Measurements from ENCODE around the gene KLF18.
"Not testable (repeated sequence)": the region's sequence is repeated elsewhere in the genome, so short reads cannot be mapped to it uniquely, and the experiment has no call there.

Gene KLF18

DNA sequence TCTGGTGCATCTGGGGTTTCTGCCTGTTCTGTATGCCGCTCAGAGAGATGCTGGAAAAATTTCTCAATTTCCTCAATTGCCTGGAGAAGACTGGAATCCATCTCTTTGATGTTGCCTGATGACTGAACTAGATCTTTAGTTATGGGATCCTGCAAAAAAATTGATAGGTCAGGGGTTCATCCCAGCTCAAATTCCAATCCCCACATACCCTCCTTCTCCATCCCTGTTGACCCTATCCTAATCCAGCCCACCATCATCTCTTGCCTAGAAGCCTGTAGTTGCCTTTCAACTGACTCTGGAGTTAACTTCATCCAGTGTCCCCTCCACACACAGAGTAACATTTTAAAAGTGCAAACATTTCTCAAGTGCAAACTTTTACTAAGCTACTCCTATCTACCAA lies at the start of gene KLF18:
KLF18 (minus strand) TSS at position 101 of the 400 bp plus-strand sequence; CDS start at position 101, 0 bp downstream.
- DNase-seq, result no peak

DNA sequence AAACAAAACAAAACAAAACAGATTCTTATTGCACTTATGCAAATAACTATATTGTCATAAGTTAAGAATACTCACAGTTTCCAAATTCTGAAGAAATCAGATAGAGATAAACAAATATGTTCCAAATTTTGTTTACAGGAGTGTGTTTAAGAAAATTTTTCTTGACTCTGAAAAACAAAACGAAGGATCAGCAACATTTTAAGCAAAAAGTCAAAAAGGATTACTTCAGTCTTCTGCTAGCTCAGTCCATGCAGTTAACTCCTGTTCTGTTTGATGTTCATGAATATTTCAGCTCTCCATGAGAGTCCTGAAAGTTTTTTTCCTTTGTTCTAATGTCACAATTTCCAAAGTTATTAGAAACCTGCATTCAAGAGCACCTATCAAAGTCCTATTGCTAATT lies 33.2 kb upstream of the KLF18 start:
- no peak for DNase-seq

DNA sequence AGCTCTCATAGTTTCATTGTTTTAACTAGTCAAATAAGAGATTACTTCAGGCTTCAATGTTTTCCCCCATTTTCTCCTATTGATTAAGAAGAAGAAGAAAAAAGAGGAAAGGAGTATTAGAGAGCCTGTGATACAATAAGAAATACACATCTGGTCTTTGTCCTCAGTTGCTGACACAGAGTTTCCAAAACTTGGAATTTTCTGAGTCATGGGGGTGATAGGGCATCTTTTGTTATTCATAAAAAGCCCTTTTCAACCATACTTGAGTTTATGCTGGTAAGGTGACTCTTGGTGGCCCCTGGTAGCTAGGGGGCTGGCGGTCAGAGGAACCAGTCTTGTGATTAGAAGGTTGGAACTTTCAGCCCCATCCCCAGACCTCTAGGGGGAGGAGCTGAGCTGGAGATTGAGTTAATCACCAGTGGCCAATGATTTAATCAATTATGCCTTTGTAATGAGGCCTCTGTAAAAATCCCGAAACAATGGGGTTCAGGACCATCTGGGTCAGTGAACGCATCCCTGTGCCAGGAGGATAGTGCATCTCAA lies 28.9 kb upstream of the KLF18 start:
- no peak for DNase-seq

DNA sequence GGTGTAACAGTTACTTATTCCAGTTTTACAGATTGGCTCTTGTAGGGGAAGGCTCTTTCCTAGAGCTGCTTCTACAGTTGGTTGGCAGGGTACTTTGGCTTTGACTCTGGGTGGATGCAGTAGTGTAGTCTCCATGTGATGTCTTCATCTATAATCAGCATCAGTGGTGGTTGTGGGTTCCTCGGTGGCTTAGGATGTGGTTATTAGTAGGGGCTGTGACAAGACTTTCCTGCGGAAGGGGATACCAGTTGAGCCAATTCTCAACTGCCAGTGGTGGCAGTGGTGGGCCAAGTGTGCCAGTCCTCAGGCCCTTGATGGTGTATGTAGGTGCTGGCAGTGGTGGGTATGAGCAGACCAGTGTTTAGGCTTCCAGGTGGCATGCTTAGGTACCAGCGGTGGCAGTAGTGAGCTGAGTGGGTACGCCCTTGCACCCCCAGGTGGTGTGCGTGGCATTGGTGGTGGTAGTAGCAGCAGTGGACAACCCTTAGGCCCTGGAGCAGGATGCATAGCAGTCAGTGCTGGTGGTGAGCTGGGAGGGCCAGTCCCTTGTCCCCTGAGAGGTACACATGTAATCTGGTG lies 27.2 kb upstream of the KLF18 start:
- no peak for DNase-seq

DNA sequence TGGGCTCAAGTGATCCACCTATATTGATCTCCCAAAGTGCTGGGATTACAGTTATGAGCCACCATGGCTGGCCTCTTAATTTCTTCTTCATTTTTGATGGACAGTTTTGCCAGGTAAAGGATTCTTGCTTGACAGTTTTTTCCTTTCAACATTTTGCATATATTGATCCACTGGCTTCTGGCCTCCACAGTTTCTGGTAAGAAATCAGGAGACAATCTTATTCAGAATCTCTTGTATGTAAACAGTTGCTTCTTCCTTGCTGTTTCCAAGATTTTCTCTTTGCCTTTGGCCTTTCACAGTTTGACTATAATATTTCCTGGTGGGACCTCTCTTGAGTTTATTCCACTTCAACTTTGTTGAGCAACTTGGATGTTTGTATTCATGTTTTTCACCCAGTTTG lies 20.1 kb upstream of the KLF18 start:
- DNase-seq, result no peak

DNA sequence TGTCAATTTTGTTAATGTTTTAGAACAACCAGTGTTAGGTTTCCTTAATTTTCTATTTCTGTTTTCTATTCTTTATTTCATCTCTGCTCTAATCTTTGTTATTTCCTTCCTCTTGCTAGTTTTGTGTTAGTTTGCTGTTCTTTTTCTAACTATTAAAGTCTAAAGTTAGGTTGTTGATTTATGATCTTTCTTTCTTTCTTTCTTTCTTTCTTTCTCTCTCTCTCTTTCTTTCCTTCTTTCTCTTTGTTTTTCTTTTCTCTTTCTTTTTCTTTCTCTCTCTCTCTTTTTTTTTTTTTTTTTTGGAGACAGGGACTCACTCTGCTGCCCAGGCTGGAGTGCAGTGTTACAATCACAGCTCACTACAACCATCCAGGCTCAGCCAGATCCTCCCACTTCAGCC lies 17.4 kb upstream of the KLF18 start:
- no peak for DNase-seq

DNA sequence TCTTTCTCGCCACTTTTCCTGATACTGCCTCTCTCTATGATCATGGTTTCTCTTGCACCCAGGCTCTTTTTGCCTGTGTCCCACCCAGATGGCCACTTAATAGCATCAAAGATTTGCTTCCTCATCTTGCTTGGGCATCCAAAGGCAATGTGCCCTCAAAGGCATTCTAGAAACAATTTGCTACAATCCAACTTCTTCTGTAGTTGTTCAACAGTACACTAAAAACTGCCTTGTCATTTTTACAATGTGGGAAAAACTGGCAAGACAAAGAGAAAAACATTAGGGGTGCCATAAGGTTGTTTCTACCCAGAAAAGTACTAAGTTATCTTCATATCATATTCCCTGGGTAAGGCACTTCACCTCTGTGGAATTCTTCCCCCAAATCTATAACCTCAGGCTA lies 16.5 kb upstream of the KLF18 start:
- DNase-seq, result no peak

DNA sequence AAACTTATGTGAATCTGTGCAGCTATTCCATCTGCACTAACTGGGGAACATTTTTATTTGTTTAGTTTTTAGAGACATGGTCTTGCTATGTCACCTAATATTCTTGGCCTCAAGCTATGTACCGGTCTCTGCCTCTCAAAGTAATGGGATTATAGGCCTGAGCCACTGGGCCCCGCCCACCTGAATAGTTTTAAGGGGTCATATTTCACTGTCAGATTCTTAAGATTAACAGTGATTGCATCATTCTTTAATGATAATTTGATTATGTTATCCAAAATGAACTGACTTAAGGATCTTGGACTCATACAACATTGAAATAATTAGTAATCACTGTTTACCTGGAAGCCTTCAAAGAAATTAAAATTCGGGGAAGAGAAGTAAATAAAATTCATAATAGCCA lies 12.6 kb upstream of the KLF18 start:
- DNase-seq, result no peak

DNA sequence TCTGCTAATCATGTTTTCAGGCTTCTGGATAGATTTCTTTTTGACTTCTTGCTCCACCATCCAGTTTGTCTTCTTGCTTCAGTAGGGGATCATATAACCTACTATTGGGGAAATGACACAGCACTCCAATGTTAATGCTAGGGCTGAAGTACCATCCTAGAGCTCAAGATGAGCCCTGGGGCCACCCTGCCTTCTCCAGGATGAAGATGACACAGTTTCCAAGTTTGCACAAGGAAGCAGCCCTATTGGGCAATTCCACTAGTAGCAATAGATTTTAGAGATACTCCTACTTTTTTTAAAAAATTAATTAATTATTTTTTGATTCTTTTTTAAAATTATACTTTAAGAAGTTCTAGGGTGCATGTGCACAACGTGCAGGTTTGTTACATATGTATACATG lies 11.3 kb upstream of the KLF18 start:
- DNase-seq, result no peak

DNA sequence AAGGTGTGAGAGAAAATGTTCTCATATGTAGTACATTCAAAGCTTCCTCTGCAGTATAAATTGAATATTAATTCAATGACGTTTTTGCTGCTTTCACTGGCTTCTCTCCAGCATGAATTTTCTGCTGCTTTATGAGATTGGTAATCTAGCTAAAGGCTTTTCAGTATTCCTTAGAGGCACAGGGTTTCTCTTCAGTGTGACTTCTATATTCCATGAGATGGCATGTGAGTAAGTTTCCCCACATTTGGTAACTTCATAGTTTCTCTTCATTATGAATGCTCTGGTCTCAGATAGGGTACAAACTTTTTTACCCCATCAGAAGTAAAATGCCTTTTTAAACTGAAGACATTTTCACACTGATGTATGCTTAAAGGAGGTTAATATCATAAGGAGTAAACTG lies 10.4 kb upstream of the KLF18 start:
- no peak for DNase-seq

DNA sequence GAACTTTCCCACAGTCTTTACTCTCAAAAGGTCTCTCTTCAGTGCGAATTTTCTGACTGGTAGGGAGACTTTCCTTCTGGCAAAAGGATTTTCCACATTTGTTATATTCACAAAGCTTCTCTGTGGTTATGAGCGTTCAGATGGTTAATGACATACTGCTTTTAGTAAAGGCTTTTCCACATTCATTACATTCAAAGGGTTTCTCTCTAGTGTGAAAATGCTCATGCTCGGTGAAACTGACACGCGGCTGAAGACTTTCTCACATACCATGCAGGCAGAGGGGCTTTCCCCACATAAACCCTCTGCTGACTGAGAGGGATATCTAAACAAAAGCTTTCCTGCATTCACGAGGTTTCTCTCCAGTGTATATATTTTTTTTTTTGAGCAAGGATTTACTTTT lies 9.9 kb upstream of the KLF18 start:
- DNase-seq, result no peak

DNA sequence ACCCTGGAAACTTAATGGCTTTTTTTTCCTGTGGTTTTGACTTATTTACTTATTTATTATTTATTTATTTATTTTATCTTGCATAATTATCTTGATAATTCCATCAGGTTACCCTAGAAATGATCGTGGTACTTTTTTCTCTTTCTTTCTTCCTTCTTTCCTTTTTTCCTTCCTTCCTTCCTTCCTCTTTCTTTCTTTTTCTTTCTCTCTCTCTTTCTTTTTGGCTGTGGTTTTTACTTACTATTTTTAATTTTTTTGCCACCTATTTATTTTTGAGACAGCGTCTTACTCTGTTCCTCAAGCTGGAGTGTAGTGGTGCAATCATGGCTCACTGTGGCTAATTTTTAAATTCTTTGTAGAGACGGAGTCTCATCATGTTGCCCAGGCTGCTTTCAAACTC lies 6.2 kb upstream of the KLF18 start:
- DNase-seq, result no peak

DNA sequence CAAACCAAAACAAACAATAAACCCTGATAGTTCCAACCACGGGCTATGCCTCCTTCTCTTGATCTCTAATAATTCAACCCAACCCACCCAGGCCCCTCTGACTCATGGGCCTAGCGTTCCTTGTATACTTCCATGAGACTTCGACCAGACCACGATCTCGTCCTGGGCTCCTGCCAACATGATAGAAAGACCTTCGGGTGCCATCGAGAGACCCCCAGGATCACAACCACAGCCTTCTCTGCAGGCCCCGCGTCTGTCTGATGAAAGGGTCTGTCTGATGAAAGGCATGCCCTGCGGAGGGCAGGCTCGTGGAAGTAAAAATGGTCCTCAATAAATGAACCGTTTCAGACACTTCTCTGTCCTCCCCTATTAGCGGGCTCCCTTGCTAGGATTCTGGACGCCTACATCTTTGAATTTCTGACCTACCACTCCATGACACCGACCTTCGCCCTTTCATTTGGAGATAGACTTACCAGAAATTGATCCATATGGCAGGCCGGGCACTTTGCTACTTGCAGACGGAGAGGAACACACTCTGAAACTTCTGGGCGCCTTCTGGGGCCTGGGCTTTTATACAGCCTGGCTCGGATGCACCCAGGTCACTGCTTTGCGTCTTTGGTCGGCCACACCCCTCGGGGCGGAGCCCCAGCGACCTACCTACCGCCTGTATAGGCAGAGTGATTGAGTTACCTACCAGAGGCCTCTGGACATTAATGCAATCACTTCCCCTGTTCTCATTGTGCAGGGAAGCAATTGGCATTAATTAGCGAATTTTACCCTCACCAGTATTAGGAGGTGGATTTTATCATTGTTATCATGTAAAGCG lies 5.3 kb upstream of the KLF18 start:
- DNase-seq, result no peak

DNA sequence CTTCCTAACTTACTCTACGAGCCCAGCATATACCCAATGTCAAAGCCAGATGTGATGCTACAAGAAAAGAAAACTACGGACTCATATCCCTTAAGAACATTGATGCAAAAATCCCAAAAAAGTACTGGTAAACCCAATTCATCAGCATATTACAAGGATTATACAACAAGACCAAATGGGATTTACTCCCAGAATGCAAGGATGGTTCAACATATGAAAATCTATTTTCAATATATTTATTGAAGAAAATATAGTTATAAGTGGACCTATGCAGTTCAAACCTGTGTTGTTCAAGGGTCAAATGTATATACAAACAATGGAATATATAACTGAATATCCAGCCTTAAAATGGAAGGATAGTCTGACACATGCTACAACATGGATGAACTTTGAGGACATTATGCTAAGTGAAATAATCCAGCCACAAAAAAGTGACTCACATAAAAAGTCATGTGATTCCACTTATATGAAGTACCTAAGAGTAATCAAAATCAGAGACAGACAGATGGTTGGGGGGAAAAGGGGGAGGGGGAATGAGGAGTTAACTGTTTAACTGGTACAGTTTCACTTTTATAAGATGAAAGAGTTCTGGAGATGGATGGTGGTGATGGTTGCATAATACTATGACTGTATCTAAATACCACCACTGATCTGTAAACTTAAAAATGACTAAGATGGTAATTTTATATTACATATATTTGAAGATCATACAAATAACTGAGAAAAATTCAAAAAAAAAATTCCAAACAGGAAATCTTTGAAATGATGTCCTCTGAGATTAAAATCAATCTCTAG lies 3.7 kb upstream of the KLF18 start:
- DNase-seq, result no peak

DNA sequence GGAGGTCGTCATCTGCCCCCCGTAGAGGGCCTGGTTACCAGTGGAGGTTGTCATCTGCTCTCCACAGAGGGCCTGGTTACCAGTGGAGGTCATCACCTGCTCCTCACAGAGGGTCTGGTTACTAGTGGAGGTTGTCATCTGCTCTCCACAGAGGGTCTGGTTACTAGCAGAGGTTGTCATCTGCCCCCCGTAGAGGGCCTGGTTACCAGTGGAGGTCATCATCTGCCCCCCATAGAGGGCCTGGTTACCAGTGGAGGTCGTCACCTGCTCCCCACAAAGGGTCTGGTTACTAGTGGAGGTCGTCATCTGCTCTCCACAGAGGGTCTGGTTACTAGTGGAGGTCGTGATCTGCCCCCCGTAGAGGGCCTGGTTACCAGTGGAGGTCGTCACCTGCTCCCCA lies 1.9 kb downstream of the KLF18 start:
- DNase-seq, result not testable (repeated sequence)

DNA sequence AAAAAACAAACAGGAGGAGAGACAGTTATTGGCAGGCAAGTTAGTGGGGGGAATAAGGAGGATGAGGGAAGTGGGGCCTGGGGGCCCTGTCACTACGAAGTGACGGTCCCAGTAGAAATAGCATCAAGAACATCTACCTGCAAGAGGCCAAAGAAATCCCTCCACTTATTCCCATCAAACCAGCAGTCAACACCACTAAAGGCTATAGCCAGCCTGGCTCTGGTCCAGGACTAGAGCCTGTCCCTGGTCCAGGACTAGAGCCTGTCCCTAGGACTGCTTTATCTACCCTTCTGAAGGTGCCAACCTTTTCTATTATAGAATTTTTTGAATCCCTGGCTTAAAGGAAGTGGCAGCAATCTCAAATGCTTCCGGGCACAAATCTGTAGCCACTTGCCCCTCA lies 3.2 kb downstream of the KLF18 start:
- no peak for DNase-seq

DNA sequence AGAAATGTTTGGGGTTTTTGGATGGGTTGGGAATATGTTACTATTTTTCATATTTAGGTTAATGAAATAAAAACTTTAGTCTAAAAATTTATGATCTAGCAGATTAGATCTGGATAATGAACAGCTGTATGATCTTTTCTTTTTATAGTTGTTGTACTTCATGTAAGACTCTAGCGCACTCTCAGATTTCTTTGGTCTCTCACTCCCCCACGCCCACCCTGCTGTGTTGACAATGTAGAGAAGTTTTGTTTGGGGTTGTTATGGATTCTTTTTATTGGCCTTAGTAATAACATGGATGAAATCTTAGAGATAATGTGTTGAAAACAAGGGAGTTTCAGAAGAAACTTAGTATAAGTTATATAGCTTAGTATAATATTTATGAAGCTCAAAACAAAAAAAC lies 5.5 kb downstream of the KLF18 start:
- DNase-seq, result no peak

DNA sequence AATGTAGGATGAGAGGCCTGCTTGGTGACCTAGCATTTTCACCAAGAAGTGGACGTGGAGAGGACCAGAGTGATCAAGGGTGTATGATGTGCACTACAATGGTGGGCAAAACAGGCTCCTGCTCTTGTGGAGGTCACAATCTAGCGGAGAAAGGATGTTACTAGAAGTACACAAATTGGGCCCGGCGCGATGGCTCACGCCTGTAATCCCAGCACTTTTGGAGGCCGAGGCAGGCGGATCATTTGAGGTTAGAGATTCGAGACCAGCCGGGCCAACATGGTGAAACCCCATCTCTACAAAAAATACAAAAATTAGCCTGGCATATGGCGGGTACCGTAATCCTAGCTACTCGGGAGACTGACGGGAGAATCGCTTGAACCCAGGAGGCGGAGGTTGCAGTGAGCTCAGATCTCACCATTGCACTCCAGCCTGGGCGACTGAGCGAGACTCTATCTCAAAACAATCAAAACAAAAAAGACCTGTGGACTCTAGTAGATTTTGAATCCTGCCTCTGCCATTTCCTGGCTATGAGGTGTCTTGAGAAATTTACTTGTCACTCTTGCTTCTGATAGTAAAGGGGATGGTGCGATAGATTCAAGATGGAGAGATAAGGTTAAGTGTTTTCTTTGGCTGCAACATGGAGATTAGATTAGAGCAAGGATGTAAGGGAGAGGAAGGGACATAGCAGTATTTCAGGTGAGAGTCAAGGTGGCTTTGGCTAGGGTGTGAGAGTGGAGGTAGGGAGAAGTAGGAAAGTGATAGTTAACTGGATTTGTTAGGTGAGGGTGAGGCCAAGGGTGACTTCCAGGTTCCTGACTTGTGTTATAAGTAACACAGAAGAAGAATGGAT lies 7.1 kb downstream of the KLF18 start:
- no peak for DNase-seq

DNA sequence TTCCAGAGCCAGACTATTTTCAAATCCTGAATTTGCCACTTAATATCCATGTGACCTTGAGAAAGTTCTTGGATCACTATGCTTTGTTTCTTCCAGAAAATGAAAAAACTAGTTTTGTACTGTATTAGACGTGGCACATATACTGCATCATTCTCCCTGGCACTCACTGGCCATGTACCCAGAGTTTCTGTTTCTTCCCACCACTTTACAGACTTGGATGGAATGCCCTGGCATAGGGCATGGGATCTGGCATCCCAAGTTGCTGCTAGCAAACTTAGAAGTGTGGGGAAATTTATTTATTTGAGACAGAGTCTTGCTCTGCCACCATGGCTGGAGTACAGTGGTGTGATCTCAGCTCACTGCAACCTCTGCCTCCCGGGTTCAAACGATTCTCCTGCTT lies 10.0 kb downstream of the KLF18 start:
- no peak for DNase-seq

DNA sequence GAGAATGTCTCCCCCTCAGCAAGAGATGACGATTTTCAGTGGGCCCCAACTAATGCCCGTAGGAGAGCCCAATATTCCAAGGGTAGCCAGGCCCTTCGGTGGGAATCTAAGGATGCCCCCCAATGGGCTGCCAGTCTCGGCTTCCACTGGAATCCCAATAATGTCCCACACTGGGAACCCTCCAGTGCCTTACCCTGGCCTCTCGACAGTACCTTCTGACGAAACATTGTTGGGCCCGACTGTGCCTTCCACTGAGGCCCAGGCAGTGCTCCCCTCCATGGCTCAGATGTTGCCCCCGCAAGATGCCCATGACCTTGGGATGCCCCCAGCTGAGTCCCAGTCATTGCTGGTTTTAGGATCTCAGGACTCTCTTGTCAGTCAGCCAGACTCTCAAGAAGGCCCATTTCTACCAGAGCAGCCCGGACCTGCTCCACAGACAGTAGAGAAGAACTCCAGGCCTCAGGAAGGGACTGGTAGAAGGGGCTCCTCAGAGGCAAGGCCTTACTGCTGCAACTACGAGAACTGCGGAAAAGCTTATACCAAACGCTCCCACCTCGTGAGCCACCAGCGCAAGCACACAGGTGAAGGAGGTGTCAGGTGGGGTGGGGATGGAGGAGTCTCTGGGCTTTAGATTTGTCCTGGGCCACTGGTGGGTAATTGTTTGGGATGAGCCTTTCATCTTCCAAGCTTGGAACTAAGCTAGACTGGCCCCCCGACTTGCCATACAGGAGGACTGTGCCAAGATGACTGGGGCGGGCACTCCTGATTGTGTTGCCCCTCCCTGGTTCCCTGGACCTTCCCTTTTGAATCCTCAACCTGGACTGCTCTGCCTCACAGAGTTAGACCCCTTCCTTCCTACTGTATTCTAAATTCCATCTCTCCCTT lies 11.6 kb downstream of the KLF18 start:
- DNase-seq, result no peak

DNA sequence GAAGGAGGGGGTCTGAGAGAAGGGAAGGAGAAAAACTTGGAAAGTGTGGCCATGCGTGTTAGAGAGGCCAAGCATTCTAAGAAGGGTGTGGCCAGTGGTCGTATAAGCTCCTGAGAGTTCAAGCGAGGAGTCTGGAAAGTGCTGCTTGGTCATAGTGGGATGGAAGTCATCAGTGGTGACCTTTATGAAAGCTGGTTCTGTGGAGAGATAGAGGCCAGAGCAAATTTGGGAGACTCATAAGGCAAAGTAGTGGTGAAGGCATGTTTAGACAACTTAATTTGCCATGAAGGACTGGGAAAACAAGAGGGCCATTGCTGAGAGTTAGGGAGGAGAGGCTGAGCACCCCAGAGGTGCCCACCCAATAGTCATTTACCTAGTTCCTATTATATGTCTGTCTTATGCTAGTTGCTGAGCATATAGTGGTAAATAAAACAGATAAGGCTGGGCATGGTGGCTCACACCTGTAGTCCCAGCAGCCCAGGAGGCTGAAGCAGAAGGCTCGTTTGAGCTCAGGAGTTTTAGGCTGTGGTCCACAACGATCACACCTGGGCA lies 21.0 kb downstream of the KLF18 start:
- DNase-seq, result no peak
